ENCODE results near the gene RABGAP1L. TPM values are rescaled to one million over a fixed set of nuclear protein-coding genes. Genes with fewer than 3 reads are reported as not detected.

The RABGAP1L gene
- total and polyA plus RNA-seq, 2 donors from 2014 or later: 16.2 to 48.5 TPM

DNA sequence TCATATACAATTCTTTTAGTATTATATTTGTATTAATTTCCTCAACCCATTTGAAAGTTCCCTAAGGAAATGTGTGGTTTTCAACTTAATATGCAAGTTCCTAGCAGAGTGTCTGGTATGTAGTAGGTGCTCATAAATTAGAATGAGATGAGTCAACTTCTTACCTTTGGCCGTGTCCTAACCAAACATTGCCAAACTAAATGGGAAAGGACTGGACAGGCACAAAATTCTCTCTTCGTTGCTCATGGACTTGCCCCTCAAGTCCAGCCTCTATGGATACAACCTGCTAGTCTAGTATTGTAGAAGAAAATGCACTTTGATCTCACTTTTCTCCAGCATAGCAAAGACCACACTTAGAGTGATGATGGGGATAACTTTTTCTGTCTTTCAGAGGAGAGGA is 875.5 kb downstream of the RABGAP1L start:
- TF ChIP-seq, protein P1, sequence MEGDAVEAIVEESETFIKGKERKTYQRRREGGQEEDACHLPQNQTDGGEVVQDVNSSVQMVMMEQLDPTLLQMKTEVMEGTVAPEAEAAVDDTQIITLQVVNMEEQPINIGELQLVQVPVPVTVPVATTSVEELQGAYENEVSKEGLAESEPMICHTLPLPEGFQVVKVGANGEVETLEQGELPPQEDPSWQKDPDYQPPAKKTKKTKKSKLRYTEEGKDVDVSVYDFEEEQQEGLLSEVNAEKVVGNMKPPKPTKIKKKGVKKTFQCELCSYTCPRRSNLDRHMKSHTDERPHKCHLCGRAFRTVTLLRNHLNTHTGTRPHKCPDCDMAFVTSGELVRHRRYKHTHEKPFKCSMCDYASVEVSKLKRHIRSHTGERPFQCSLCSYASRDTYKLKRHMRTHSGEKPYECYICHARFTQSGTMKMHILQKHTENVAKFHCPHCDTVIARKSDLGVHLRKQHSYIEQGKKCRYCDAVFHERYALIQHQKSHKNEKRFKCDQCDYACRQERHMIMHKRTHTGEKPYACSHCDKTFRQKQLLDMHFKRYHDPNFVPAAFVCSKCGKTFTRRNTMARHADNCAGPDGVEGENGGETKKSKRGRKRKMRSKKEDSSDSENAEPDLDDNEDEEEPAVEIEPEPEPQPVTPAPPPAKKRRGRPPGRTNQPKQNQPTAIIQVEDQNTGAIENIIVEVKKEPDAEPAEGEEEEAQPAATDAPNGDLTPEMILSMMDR (IDR thresholded peaks at IDR 0.05; ENCODE audit: borderline replicate concordance, extremely low read depth, insufficient read depth): no peak
- Histone ChIP-seq H3K27ac (ENCODE audit: low read depth in 2 of 2, low read length in 2 of 2) (no peak overlapping the region), H3K9me3 (ENCODE audit: control insufficient read depth in 2 of 3, insufficient read depth in 1 of 3, low read length in 3 of 3) (no peaks in the 10 kb centered on the region), H3K36me3 (ENCODE audit: control insufficient read depth in 2 of 3, insufficient read depth in 3 of 3, low read length in 3 of 3) (no peaks in the 10 kb centered on the region), H3K4me3 (ENCODE audit: low read length in 3 of 3) (no peak overlapping the region), H3K9ac (ENCODE audit: low read length in 3 of 3) (no peak overlapping the region), H3K27me3 (ENCODE audit: control insufficient read depth, insufficient read depth, low read length) (no peaks in the 10 kb centered on the region), H3K4me1 (ENCODE audit: control insufficient read depth in 2 of 3, insufficient read depth in 2 of 3, low read depth in 1 of 3, low read length in 3 of 3) (no peaks in the 10 kb centered on the region)
- FAIRE-seq (no peak), DNase-seq (no peak)
- intact Hi-C loops (cut with DNase I): no loop called here

DNA sequence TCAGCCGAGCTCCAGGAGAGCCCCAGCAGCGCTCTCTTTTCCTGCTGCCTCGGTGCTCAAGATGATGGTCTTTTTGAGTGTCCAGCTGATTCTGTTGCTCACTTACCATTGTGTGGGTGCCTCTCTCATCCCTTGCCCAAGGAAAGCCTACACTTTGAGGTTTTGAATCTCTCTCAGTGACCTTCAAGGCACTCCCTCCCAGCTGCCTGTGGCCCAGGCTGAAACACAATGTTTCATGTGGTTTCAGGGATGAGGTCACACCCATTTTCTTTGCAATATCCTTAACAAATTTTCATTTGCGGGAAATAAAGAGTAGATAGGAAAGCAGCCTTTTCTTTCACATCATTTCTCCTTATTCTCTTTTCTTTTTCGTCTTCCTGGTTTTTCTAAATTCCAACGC is 876.5 kb downstream of the RABGAP1L start:
- no peak for FAIRE-seq

DNA sequence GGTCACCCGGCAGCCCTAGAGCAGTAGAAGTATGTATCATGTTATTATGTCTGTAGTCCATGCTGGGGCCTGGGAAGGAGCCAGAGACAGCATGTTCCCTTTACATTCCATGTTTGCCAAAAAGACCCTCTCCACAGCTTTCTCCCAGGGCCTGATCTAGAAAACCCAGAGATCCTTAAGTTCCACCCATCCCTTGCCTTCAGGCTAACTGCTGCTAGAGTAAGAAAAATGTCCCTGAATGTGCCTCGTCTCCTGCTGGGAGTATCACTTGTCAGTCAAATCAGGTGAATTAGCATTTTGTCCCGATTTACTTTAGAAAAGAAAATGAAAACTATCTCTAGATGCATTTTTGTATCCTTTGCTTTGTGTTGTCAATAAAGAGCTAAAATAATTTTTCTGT is 877.2 kb downstream of the RABGAP1L start:
- no peaks in the 10 kb centered on the region for H3K36me3 ChIP-seq (ENCODE audit: control insufficient read depth in 2 of 3, insufficient read depth in 3 of 3, low read length in 3 of 3)
- intact Hi-C loops (cut with DNase I): no loop called here

More for the DNA sequence above, 876.5 kb downstream of the RABGAP1L start:
- intact Hi-C loops (cut with DNase I): no loop called here
- H3K27me3 ChIP-seq (ENCODE audit: control insufficient read depth, insufficient read depth, low read length): no peaks in the 10 kb centered on the region
- no peak overlapping the region for H3K27ac ChIP-seq (ENCODE audit: low read depth in 2 of 2, low read length in 2 of 2)
- H3K4me3 ChIP-seq (ENCODE audit: low read length in 3 of 3): no peak overlapping the region
- TF ChIP-seq, protein P1 (IDR thresholded peaks at IDR 0.05; ENCODE audit: borderline replicate concordance, extremely low read depth, insufficient read depth): no peak
- no peaks in the 10 kb centered on the region for H3K9me3 ChIP-seq (ENCODE audit: control insufficient read depth in 2 of 3, insufficient read depth in 1 of 3, low read length in 3 of 3)
- H3K4me1 ChIP-seq (ENCODE audit: control insufficient read depth in 2 of 3, insufficient read depth in 2 of 3, low read depth in 1 of 3, low read length in 3 of 3): no peaks in the 10 kb centered on the region
- no peaks in the 10 kb centered on the region for H3K36me3 ChIP-seq (ENCODE audit: control insufficient read depth in 2 of 3, insufficient read depth in 3 of 3, low read length in 3 of 3)
- H3K9ac ChIP-seq (ENCODE audit: low read length in 3 of 3): no peak overlapping the region
- DNase-seq: no peak

More for the DNA sequence above, 877.2 kb downstream of the RABGAP1L start:
- no peaks in the 10 kb centered on the region for H3K4me1 ChIP-seq (ENCODE audit: control insufficient read depth in 2 of 3, insufficient read depth in 2 of 3, low read depth in 1 of 3, low read length in 3 of 3)
- H3K9ac ChIP-seq (ENCODE audit: low read length in 3 of 3): no peak overlapping the region
- H3K27ac ChIP-seq (ENCODE audit: low read depth in 2 of 2, low read length in 2 of 2): no peak overlapping the region
- DNase-seq (no peak), FAIRE-seq (no peak)
- H3K9me3 ChIP-seq (ENCODE audit: control insufficient read depth in 2 of 3, insufficient read depth in 1 of 3, low read length in 3 of 3): no peaks in the 10 kb centered on the region
- TF ChIP-seq, protein P1 (IDR thresholded peaks at IDR 0.05; ENCODE audit: borderline replicate concordance, extremely low read depth, insufficient read depth): no peak
- no peaks in the 10 kb centered on the region for H3K27me3 ChIP-seq (ENCODE audit: control insufficient read depth, insufficient read depth, low read length)
- H3K4me3 ChIP-seq (ENCODE audit: low read length in 3 of 3): no peak overlapping the region
